Vagina (tissue), 2 donors: Measurements from ENCODE around the gene ASTN2. TPM values are rescaled to one million over a fixed set of nuclear protein-coding genes. Genes with fewer than 3 reads are reported as not detected.

Experiments
- DNase-seq, 2 donors: peaks; one replicate each; pipeline ENCODE4 v3.0.0-alpha.2; 2017; ENCODE audit errors: extremely low spot score in 2 of 2
- H3K27ac ChIP-seq: fragments of 200-600 bp; sonication (generic); one replicate; pipeline ENCODE4 v1.5.1; 2019
- H3K27me3 ChIP-seq: fragments of 200-600 bp; sonication (generic); one replicate; pipeline ENCODE4 v1.5.1; 2019
- H3K36me3 ChIP-seq, 2 donors: fragments of 200-600 bp; sonication (generic); one replicate each; pipeline ENCODE4 v1.5.1; 2017 to 2019
- H3K4me1 ChIP-seq: fragments of 200-600 bp; sonication (generic); one replicate; pipeline ENCODE4 v1.5.1; 2019
- H3K4me3 ChIP-seq, 2 donors: fragments of 200-600 bp; sonication (generic); 1 replicate in 1 of 2; 2 replicates in 1 of 2; pipeline ENCODE4 v1.5.1; 2016 to 2019
- H3K9me3 ChIP-seq: fragments of 200-600 bp; sonication (generic); one replicate; pipeline ENCODE4 v1.5.1; 2019
- CTCF ChIP-seq, 3 experiments: fragments of 450-650 bp in 2 of 3; fragments of 200-600 bp in 1 of 3; sonication (generic) in 1 of 3; IDR thresholded peaks; one replicate each; pipeline ENCODE4 v1.5.1; 2017 to 2019; ENCODE audit warnings: antibody characterized with exemption in 3 of 3, mild to moderate bottlenecking in 2 of 3, moderate library complexity in 2 of 3
- POLR2A ChIP-seq, 2 donors: fragments of 450-650 bp; IDR thresholded peaks; one replicate each; pipeline ENCODE4 v1.6.1; 2017; ENCODE audit warnings: antibody characterized with exemption in 2 of 2, mild to moderate bottlenecking in 2 of 2, moderate library complexity in 2 of 2
- POLR2AphosphoS5 ChIP-seq, 2 donors: sonication (generic); formaldehyde crosslinking; IDR thresholded peaks; one replicate each; pipeline ENCODE4 v1.9.0; 2017; ENCODE audit warnings: antibody characterized with exemption in 2 of 2, mild to moderate bottlenecking in 2 of 2, low read depth in 1 of 2; ENCODE audit not compliant: insufficient read depth in 1 of 2
- intact Hi-C: fragments of 100-400 bp; cut with DNase I; formaldehyde crosslinking; loops from one replicate; pipeline ENCODE4 v1.15.1; 2023
- total RNA-seq: library from RNA; depleted of rRNA; stranded (reverse); fragments of >200 nt; gene quantifications from one replicate; pipeline ENCODE4 v1.2.3, GENCODE V29; 2016

Gene ASTN2
- total RNA-seq, 1 donor from 2014 or later: 4.4 TPM

DNA sequence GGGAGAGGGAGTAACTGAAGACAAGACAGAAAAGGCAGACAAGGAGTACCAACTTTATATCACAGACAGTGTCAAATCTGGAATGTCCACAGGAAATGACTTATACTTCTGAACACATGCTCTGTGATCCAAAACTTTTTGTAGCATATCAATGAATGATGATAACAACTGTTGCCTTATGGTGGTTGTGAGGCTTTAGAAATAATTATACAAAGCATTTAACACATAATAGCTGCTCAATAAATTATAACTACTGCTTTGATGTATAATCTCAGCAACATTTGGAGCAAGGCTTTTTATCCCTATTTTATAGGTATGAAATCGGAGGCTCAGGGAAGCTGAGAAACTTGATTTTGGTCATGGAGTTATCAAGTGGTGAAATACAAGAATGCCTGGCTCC is 3.3 kb upstream of the ASTN2 start:
- Histone ChIP-seq H3K4me3 (no peak overlapping the region), H3K9me3 (no peaks in the 10 kb centered on the region), H3K27me3 (no peaks in the 10 kb centered on the region), H3K4me1 (peaks cover 10% of the 10 kb centered on the region), H3K36me3 (no peaks in the 10 kb centered on the region), H3K27ac (no peak overlapping the region)
- TF ChIP-seq CTCF (IDR thresholded peaks at IDR 0.05) (no peak), POLR2AphosphoS5 (IDR thresholded peaks at IDR 0.05; ENCODE audit: insufficient read depth in 1 of 2, low read depth in 1 of 2) (no peak), POLR2A (IDR thresholded peaks at IDR 0.05) (no peak)
- DNase-seq: no peak
- intact Hi-C loops: no loop called here

DNA sequence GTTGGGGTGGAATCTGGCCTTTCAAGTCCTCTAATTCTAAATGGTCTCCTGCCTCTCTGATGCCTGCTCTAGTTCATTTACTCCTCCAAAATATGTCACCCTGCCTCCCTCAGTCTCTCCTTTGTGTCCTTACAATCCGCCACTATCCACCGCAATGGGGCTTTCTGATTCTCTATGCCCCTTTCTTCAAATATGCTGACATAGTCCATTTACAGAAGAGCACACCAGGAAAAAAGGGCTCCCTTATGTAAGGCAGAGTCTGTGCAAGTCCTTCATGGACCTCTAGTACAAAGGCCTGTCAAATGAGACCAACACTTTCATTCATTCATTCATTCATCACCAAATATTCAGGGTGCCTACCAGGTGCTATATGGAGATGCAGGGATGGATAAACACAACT is 2.0 kb upstream of the ASTN2 start:
- intact Hi-C loops: no loop called here
- Histone ChIP-seq H3K4me1 (peaks cover 14% of the 10 kb centered on the region), H3K9me3 (no peaks in the 10 kb centered on the region), H3K4me3 (no peak overlapping the region), H3K27me3 (no peaks in the 10 kb centered on the region), H3K36me3 (no peaks in the 10 kb centered on the region), H3K27ac (no peak overlapping the region)
- no peak for DNase-seq
- TF ChIP-seq CTCF (IDR thresholded peaks at IDR 0.05): no peak
- no peak for TF ChIP-seq POLR2A (IDR thresholded peaks at IDR 0.05)
- no peak for TF ChIP-seq POLR2AphosphoS5 (IDR thresholded peaks at IDR 0.05; ENCODE audit: insufficient read depth in 1 of 2, low read depth in 1 of 2)

DNA sequence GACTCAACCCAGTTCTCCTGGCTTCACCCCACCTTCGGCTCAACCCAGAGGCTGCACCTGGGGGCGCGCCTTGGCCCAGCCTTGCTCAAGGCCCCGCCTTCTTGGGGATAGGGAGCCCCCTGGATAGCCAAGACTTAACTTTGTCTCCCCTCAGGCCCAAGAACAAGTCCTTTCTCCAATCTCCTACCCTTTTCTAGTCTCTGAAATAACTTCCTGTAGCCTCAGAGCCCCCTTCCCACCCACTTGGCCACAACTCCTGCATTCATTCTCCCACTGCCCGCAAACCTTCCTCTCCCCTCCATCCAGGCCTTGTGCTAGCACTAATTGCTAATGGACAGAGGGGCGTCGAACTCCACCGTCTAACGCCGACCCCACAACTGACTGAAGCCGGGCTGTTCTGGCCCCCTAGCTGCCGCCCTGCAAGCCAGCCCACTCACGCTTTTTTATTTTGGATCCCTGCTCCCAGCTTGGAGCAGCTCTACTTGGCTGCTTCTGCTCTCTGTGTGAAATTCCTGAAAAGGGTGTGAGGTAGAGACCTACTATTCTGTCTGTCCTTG is 579 bp upstream of the ASTN2 start:
- peak overlapping the region; percentile 32 to 52 for H3K4me3 ChIP-seq
- no peaks in the 10 kb centered on the region for H3K9me3 ChIP-seq
- H3K27ac ChIP-seq: no peak overlapping the region
- no peaks in the 10 kb centered on the region for H3K27me3 ChIP-seq
- peaks cover 14% of the 10 kb centered on the region for H3K4me1 ChIP-seq
- intact Hi-C loops: no loop called here
- no peak for TF ChIP-seq CTCF (IDR thresholded peaks at IDR 0.05)
- no peak for TF ChIP-seq POLR2A (IDR thresholded peaks at IDR 0.05)
- no peak for TF ChIP-seq POLR2AphosphoS5 (IDR thresholded peaks at IDR 0.05; ENCODE audit: insufficient read depth in 1 of 2, low read depth in 1 of 2)
- no peaks in the 10 kb centered on the region for H3K36me3 ChIP-seq
- DNase-seq: no peak

DNA sequence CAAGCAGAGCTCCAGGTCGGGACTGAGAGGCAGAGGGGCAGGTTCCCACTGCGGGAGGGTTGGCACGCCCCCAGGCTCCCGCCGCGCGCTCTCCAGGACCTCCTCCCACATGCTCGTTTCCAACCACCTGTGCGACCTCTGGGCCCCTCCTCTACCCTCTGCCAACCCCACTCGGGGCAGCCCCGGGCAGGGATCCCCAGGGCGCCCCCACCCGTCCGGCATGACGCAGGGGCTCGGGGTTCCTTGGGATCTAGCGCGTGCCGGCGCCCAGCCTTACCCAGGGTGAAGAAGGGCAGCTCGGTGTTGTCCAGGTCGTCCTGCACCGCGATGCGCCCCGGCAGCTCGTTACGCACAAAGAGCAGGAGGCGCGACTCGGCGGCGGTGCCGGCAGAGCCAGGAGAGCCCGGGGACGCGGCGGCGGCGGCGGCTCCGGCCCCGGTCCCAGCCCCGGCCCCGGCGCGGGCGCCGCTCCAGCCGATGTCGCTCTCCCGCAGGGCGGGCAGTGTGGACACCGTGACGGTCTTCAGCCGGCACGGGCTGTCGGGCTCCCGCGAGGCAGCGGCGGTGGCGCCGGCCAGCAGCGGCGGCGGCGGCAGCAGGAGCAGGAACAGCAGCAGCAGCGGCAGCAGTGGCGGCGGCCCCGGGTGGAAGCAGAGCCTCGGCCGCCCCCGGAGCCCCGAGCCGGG is 494 bp downstream of the ASTN2 start:
- H3K9me3 ChIP-seq: no peaks in the 10 kb centered on the region
- H3K27me3 ChIP-seq: no peaks in the 10 kb centered on the region
- intact Hi-C loops: no loop called here
- no peak for DNase-seq
- TF ChIP-seq CTCF (IDR thresholded peaks at IDR 0.05) (no peak), POLR2A (IDR thresholded peaks at IDR 0.05) (no peak), POLR2AphosphoS5 (IDR thresholded peaks at IDR 0.05; ENCODE audit: insufficient read depth in 1 of 2, low read depth in 1 of 2) (no peak)
- peaks cover 14% of the 10 kb centered on the region for H3K4me1 ChIP-seq
- H3K4me3 ChIP-seq: peak overlapping the region; percentile 32 to 52
- H3K36me3 ChIP-seq: no peaks in the 10 kb centered on the region
- no peak overlapping the region for H3K27ac ChIP-seq
